ENCODE results near the gene FAM83G. TPM values are rescaled to one million over a fixed set of nuclear protein-coding genes. Genes with fewer than 3 reads are reported as not detected.
"Not testable (repeated sequence)": the region's sequence is repeated elsewhere in the genome, so short reads cannot be mapped to it uniquely, and the experiment has no call there.

The FAM83G gene, protein sequence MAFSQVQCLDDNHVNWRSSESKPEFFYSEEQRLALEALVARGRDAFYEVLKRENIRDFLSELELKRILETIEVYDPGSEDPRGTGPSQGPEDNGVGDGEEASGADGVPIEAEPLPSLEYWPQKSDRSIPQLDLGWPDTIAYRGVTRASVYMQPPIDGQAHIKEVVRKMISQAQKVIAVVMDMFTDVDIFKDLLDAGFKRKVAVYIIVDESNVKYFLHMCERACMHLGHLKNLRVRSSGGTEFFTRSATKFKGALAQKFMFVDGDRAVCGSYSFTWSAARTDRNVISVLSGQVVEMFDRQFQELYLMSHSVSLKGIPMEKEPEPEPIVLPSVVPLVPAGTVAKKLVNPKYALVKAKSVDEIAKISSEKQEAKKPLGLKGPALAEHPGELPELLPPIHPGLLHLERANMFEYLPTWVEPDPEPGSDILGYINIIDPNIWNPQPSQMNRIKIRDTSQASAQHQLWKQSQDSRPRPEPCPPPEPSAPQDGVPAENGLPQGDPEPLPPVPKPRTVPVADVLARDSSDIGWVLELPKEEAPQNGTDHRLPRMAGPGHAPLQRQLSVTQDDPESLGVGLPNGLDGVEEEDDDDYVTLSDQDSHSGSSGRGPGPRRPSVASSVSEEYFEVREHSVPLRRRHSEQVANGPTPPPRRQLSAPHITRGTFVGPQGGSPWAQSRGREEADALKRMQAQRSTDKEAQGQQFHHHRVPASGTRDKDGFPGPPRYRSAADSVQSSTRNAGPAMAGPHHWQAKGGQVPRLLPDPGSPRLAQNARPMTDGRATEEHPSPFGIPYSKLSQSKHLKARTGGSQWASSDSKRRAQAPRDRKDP
- total RNA-seq: 10 to 100 TPM; 14.0 to 50.9 TPM

DNA sequence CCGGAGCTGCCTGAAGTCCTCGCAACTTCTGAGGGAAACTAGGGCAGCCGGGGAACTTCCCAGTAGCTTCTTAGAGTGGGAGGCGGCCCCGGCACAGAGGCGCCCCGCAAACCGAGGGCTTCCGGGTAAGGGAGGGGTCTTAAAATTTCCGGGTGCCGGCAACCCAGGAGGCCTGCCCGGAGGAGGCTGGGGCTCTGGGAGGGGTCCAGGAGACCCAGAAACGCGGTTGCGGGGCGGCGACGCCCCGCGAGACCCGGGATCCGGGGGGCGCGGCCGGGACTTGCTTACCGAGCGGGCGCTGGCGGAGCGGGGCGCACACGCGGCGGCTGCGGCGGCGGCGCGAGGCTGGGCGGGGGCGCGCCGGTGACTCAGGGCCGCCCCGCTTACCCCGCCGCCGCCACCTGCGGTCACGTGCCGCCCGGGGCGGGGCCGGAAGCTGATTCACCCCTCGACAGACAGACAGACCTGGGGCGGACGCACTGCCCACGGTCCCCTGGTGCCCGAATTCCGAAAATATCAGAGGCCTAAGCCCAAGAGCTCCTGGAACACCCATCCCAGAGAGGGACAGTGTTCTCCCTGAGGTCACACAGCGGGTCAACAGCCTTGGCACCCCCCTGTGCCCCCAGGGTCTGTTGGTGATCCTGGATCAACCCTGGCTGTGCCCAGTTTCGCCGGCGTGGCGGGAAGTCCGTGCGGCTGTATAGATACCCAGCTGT, at the start of gene FAM83G:
Gene FAM83G (minus strand): TSS at position 344 of the 716 bp plus-strand sequence. CDS start 723 bp downstream, outside the sequence.
- TF ChIP-seq CTCF (IDR thresholded peaks at IDR 0.05): no peak
- DNase-seq (ENCODE audit: low spot score): peak; percentile 79
- H3K36me3 ChIP-seq: no peaks in the 10 kb centered on the region
- no peaks in the 10 kb centered on the region for H3K27me3 ChIP-seq
- peak within 1 kb of the TSS; percentile 63 to 64 for H3K4me3 ChIP-seq
- H3K27ac ChIP-seq: peak within 1 kb of the TSS; percentile 84 to 92
- no peaks in the 10 kb centered on the region for H3K9me3 ChIP-seq
- H3K4me1 ChIP-seq: peaks cover 0 to 51% of the 10 kb centered on the region in 2 donors

GRCh38 chr17:19048826-19049225, 44.3 kb upstream of the FAM83G start:
- not testable (repeated sequence) for H3K36me3 ChIP-seq; H3K9me3 ChIP-seq; H3K27me3 ChIP-seq; H3K4me1 ChIP-seq; H3K27ac ChIP-seq; DNase-seq (ENCODE audit: low spot score); H3K4me3 ChIP-seq

DNA sequence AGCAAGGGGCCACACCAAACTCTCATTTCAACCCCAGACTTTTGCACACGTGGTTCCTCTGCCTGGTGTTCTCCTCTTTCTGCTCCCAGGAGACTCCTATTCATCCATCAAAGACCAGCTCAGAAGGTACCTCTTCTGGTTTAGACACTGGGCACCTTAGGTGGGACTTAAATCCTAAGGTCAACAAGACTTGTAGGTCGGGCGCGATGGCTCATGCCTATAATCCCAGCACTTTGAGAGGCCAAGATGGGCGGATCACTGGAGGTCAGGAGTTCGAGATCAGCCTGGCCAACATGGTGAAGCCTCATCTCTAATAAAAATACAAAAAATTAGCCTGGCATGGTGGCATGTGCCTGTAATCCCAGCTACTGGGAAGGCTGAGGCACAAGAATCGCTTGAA, 42.9 kb upstream of the FAM83G start:
- peak; percentile 40 for DNase-seq (ENCODE audit: low spot score)
- not testable (repeated sequence) for H3K9me3 ChIP-seq, H3K4me3 ChIP-seq, H3K36me3 ChIP-seq, H3K27ac ChIP-seq, H3K4me1 ChIP-seq, H3K27me3 ChIP-seq

DNA sequence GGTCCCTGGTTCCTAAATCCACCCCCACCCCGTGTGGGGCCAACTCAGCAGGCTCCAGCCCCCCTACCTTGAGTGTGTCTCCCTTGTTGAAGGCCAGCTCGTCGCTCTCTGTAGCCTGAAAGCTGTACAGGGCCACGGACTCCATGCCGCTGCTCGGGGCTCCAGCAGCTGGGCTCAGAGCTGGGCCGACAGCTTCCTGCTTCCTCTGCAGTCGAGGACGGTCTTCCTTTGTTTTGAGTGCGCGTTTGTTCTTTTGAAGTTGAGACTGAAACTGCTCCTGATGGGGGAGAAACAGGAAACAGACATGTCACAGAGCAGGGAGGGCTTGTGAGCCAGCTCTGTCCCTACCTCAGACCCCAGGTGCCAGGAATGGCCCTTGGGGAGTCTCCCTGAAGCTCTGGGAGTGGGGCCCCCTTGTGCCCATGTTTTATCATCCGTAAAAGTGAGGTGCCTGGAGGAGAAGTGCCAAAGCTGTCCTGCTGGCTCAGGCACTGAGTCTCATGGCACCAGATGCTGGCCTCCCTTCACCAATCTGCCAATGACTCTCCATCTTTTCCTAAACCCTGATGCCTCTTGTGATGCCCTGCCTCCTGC, 42.3 kb upstream of the FAM83G start, which contains the start of gene GRAP:
Gene GRAP (minus strand): TSS at position 176 of the 594 bp plus-strand sequence. CDS start 31 bp downstream, at position 145.
- not testable (repeated sequence) for H3K36me3 ChIP-seq; H3K4me1 ChIP-seq; H3K4me3 ChIP-seq; H3K27ac ChIP-seq; DNase-seq (ENCODE audit: low spot score); H3K27me3 ChIP-seq; H3K9me3 ChIP-seq

- H3K36me3 ChIP-seq; H3K27ac ChIP-seq; H3K4me1 ChIP-seq; H3K27me3 ChIP-seq; H3K4me3 ChIP-seq; H3K9me3 ChIP-seq; DNase-seq (ENCODE audit: low spot score): not testable (repeated sequence)
These were observed 40.1 kb upstream of the FAM83G start for GRCh38 chr17:19044643-19045042.

DNA sequence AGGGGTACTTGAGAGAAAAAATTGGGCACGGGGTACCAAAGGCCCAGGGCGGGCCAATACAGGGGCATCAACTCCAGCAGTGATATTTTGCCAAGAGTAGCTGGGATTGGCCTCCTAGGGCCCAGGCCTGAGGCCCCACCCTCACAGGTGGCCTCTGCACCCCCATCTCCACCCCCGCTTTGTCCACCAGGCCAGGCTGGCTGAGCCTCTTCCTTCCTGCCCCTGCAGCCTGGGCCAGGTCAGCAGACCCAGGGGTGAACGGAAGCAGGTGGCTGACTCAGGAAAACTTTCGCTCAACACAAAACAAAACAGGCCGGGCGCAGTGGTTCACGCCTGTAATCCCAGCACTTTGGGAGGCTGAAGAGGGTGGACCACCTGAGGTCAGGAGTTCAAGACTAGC, 38.5 kb upstream of the FAM83G start:
- H3K27ac ChIP-seq, H3K27me3 ChIP-seq: not testable (repeated sequence)

DNA sequence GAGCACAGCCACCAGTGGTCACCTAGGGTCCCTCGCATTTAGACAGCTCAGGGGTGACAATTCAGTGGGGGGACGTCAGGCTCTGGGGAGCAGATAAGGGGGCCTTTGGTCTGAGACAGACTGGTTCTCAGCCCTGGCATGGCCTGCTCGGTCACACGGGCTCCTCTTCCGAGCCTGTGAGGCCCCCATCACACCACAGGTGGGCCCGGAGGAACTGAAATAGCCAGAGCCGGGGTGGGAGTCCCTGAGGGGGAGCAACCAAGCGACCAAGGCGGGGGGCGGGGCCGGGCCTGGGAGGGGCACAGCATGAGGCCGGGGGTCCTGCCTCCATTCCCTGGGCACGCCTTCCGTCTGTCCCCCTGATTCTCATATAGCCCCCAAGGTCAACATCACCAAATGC, 37.8 kb upstream of the FAM83G start:
- H3K36me3 ChIP-seq, H3K27ac ChIP-seq, H3K4me1 ChIP-seq: not testable (repeated sequence)

More for the DNA sequence above, 38.5 kb upstream of the FAM83G start:
- H3K36me3 ChIP-seq; H3K9me3 ChIP-seq; H3K4me3 ChIP-seq; DNase-seq (ENCODE audit: low spot score); H3K4me1 ChIP-seq: not testable (repeated sequence)

DNA sequence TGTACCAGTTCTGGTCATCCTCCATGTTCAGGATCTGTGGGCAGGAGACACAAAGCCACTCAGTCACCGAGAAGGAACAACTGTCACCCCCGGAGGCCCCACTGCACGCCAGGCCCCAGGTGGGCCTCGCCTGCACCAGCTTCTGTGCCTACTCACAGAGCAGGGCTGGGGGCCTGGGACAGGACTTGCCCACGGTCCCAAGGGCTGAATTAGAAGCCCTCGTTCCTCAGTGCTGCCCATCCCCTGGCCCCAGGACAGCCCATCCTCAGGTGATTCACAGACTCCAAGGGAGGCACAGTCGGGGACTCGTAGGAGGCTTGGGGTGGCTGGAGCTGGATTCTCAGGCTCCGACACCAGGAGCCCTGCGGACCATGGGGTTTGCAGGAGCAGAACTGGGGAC, 37.3 kb upstream of the FAM83G start:
- H3K4me1 ChIP-seq; H3K9me3 ChIP-seq; H3K36me3 ChIP-seq; DNase-seq (ENCODE audit: low spot score); H3K27me3 ChIP-seq; H3K27ac ChIP-seq; H3K4me3 ChIP-seq: not testable (repeated sequence)

More for the DNA sequence above, 37.8 kb upstream of the FAM83G start:
- DNase-seq (ENCODE audit: low spot score); H3K9me3 ChIP-seq; H3K4me3 ChIP-seq; H3K27me3 ChIP-seq: not testable (repeated sequence)

DNA sequence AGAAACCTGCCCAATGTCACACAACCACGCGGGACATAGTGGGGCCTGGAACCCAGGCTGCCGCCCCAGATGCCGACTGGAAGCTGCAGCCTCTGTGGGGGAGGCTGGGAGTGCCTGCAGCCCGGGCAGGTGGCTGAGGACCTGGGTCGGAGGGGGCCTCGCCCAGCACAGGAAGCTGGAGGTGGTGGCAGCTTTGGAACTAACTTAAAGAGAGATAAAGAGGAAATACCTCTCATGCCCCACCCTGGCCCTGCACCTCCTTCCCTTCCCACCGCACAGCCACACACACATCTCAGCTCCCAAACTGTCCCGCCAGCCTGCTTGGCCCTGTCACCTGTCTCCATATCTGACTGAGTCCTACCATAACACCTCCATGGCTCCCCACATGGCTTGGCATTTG, 35.8 kb upstream of the FAM83G start:
- H3K4me1 ChIP-seq; H3K4me3 ChIP-seq; H3K27me3 ChIP-seq; H3K27ac ChIP-seq; H3K9me3 ChIP-seq; H3K36me3 ChIP-seq; DNase-seq (ENCODE audit: low spot score): not testable (repeated sequence)

DNA sequence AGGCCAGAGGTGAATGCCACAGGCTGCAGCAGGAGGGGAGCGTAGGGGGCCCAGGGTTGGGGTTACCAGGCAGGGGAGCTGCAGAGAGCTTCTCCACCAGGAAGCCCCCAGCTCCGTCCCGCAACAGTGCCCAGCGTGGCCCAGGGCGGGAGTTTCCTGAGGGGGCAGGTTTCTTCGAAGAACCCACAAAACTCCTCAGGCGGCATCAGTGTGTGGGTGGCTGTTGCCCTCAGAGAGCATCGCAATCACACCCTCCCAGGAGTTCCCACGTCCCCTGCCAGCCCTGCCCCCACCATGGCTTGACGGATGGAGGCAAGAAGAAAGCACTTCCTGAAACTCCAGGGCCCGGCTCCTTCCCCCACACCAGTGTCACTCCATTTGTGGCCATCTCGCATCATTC, 34.2 kb upstream of the FAM83G start:
- H3K4me3 ChIP-seq; H3K27me3 ChIP-seq; DNase-seq (ENCODE audit: low spot score); H3K9me3 ChIP-seq; H3K36me3 ChIP-seq; H3K27ac ChIP-seq; H3K4me1 ChIP-seq: not testable (repeated sequence)

DNA sequence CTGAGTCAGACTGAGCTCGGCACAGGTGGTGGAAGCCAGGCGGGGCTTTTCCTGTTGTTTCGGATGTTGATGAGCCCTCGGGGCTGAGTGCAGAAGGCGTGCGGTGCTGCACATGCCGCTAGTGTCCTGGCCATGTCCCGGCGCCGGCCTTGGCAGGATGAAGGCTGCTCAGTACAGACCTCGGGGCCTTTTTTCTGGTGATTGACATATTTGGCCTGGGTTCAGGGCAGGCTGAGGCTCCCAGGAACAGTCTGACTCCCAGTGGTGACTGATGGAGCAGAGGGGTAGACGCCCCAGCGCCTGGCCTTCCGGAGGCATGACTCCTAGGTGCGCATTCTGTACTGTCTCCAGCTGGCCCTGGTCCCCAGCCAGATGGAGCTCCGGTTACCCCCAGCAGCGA, 33.4 kb upstream of the FAM83G start:
- H3K4me3 ChIP-seq; H3K36me3 ChIP-seq; H3K27me3 ChIP-seq; H3K9me3 ChIP-seq; DNase-seq (ENCODE audit: low spot score); H3K4me1 ChIP-seq; H3K27ac ChIP-seq: not testable (repeated sequence)

DNA sequence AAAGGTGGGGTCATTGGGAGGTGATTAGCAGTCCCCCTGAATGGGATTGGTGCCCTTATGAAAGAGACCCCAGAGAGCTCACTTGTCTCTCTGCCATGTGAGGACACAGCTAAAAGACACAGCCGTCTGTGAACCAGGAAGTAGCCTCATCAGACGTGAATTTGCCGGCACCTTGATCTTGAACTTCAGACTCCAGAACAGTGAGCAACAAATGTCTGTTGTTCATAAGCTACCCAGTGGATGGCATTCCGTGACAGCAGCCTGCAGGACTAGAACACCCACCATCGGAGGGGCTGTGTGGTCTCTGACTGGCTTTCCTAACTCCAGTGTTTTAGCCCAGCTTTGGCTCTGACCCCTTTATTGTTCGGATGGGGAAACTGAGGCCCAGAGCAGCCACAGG, 33.0 kb upstream of the FAM83G start:
- not testable (repeated sequence) for H3K36me3 ChIP-seq, H3K27ac ChIP-seq, H3K4me1 ChIP-seq

GRCh38 chr17:19036186-19036585, 31.6 kb upstream of the FAM83G start:
- not testable (repeated sequence) for H3K4me3 ChIP-seq; DNase-seq (ENCODE audit: low spot score); H3K27ac ChIP-seq; H3K36me3 ChIP-seq; H3K27me3 ChIP-seq; H3K9me3 ChIP-seq; H3K4me1 ChIP-seq

More for the DNA sequence above, 33.0 kb upstream of the FAM83G start:
- H3K9me3 ChIP-seq; DNase-seq (ENCODE audit: low spot score); H3K4me3 ChIP-seq; H3K27me3 ChIP-seq: not testable (repeated sequence)

Measured in right atrium auricular region (tissue), 2 donors.